Inflammatory macrophage treated with lipopolysaccharide for 1 hour (primary cell): ENCODE measurements around the gene ZNF511.

Experiments
- DNase-seq, 2 donors: peaks; one replicate each; pipeline ENCODE4 v3.0.0-alpha.2; 2020 to 2022

ZNF511 gene

DNA sequence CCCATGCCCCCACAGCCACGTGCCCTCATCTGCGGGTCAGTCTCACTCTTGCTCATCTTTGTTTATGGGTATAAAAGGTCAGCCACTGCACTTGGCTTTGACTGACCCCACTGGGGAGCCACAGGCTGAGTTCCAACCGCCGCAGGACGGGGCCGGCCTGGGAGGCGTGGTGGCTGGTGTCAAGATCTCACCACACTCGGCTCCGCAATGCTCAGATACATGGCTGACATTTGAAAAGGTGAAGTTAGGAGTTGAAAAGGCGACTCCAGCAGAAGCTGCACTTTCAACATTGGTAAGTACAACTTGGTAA is 14.9 kb upstream of the ZNF511 start:
- DNase-seq: no peak

DNA sequence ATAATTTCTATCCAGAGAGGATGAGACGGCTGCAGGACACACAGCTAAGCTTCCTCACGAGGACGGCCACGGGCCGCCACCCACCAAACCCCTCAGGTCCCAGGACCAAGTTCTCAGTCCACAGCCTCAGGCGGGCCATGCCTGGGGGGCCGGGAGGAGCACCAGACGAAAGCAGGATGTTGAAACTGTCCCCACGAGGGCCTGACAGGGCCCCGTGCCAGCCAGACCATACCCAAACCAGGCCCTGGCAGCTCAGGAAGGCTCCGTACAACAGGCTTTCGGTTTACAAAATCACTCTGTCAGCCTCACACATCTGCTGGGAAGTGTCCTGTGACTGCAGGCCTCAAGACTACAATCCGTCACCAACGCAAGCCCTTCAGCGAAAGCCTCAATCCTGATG is 14.5 kb upstream of the ZNF511 start:
- DNase-seq: peak; percentile 51 to 85

DNA sequence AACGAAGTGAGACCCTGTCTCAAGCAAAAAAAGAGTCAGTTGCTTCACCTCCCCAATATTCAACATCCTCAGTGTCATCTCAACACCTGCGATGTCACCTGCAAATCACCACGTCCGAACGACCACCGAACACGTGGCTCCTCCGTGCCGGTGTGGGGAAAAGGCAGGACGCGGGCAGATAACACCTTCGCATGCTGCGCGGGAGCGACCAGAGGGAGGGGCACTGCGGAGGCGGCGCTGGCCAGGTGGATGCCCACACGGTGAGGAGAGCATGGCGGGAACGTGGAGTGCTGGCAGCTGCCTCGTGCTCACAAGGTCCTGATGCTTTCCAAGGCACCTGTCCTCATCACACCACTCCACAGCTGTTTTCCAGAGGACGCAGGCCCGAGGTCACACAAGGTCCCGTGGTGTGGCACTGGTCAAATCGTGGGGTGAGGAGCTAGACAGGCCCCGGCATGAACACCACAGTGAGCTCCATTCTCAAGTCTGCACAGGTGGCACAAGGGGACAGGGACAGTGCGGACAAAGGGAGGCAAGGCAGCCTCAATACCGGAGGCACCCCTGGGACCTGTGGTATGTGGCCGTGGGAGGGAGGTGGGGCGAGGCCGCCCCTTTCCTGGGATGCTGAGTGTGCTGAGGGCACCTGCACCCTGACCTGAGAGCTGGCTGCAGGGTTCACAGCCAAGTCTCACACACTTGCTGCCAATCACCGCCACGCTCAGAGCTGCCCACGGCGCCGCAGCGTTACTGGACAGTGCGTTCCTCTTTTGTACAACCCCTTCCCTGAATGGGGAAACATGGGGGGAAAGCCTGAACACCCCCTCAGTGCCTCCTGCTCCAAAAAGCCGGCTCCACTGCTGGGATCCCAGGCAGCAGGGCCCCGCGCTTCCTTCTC is 13.0 kb upstream of the ZNF511 start:
- DNase-seq: peak; percentile 10 to 44

DNA sequence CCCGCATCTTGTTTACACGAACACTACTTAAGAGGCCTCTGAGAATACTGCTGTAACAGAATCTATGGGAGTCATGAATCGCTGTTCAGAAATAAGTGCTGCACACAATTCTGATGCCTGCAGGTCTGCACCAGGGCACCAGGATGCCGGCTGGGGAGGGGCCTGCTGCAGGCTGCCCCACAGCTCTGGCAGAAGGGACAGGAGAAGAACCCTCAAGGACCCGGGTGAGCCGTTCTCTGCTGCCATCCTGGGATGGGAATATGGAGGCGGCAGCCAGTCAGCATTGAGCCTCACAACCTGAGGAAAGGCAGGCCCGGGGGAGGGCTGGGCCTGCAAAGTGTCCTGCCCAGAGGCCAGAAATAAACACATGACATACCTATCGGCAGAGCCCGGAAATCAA is 11.2 kb upstream of the ZNF511 start:
- DNase-seq: no peak

DNA sequence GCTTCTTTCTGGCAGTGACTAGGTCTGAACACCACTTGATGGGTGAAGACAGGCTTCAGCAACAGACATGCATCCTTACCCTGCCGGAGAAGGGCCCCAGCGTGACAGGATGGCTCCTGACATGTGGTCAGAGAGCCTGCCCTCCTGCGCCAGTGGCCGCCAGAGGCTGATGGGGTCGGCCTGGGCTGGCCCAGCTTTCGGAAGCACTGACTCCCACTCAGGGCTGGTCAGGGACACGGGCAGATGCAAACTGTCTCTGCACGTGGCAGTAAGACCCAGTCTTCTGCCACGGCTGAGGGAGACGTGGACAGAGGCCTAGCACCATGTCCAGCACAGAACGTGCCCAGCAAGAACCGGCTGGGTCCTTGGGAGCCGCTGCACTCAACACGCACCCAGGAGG is 10.2 kb upstream of the ZNF511 start:
- DNase-seq: no peak

DNA sequence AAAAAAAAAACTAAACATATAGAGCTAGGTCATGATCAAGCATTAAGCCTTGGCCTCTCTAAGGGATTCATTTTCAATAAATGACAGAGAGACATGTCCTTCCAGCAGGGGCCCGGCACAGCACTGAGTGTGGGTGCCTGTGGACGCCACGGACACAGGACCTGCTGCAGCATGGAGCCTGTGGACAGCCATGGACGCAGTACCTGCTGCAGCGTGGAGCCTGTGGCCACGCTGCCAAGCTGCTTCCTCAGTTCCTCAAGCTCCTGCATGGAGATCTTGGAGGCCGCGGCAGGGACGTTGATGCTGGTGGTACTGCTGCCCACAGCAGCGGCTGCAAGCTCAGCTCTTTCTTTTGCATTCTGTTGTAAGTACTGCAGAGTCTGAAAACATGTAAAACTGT is 9.5 kb upstream of the ZNF511 start:
- DNase-seq: no peak

DNA sequence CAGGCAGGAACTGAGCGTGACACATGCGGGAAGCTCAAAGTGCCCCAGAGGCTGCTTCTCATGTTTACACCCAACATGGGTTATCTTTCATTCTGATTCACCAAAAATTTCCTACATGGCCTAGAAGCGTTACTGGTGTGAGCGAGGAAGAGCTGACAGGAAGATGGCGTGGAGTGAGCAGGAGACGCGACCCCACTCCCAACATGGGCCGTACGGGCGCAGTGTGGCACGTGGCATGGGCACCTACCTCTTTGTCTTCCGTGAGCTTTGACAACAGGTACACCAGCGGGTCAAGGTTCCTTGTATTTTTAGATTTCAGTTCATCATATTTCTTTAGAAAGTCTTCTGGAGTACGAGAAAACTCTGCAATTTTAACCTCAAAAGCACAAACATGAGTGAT is 9.0 kb upstream of the ZNF511 start:
- DNase-seq: no peak

DNA sequence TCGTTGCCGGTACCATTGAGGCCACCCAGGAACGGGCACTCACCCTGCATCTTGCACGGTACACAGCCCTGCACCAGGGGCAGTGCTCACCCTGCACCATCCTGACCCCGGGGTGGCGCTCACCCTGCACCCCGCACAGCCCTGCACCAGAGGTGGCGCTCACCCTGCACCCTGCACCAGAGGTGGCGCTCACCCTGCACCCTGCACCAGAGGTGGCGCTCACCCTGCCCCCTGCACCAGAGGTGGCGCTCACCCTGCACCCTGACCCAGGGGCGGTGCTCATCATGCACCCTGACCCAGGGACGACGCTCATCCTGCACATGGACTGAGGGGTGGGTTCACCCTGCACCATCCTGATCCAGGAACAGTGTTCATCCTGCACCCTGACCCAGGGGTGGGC is 6.5 kb upstream of the ZNF511 start:
- DNase-seq: no peak

DNA sequence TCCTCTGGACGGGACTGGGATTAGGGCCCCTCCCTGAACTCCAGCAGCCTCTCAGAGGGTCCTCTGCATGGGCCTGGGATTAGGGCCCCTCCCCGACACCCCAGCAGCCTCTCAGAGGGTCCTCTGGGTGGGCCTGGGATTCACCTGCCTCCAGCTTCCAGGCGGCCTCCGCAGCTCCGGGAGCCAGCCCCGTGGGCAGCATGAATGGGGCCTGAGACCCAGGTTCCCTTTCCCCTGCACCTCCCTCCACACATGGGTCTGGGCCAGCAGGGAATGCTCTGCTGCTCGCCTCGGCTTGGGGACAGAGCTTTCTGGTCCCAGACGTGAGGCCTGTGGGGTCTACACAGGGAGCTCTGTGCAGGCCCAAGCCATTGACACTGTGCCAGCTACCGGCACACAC is 5.5 kb upstream of the ZNF511 start:
- no peak for DNase-seq

DNA sequence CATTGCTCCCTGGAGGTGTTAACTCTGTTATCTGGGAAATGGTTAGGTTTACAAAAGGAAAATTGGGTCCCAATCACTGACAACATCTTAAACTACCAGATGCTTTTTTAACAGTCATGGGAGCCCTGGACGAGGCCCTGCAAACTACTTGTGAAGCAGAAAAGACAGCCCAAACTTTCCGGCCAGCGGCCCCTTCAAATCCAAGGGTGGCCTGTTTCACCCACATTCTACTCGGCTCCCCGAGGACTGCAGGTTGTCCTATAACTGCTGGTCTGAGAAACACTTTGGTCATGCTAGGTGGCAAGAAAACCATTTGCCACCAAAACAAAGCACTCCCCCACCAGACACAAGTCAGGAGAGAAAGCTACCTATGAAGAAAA is 2.6 kb upstream of the ZNF511 start:
- DNase-seq: no peak

DNA sequence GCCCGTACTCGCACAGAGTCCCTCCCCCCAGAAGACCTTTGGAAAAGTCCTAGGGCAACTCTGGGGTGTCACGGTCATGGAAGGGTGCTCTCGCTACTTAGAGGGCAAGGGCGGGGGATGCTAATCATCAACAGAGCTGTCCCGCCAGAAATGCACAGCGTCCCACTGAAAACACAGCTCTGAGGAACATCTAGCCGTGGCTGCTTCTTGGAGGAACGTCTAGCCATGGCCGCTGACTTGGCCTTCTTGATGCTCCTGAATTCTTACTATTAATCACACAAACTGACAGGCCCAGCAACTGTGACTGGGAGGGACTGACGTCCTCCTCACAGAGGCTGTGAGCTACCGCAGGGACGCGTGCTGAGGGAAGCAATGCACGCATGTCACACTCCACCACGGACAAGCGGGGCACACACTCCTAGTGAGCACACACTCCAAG is 1.8 kb upstream of the ZNF511 start:
- DNase-seq: no peak

DNA sequence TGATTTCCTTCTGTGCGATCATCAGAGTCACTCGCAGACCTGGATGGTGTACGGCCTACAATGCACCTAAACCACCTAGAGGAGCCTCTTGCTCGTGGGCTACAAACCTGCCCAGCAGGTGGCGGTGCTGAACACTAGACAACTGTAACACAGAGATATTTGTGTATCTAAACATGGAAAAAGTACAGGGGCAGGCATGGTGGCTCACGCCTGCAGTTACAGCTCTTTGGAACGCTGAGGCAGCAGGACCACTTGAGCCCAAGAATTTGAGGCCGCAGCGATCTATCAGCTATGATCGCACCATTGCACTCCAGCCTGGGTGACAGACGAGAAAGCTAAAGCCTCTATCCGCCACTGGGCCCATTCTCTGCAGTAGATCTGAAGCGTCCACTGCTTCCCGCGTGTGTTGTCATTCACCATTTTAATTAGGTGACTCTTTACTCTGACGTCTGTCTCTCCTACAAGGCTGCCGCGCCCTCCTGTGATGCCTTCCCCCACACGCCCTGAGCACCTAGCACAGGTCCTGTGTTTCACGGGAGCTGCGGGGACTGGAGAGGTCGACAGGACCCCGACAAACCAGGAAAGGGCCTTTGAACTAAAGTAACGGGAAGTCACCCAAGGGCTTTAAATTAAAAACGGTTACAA is 816 bp upstream of the ZNF511 start:
- DNase-seq: peak; percentile 19 to 34

DNA sequence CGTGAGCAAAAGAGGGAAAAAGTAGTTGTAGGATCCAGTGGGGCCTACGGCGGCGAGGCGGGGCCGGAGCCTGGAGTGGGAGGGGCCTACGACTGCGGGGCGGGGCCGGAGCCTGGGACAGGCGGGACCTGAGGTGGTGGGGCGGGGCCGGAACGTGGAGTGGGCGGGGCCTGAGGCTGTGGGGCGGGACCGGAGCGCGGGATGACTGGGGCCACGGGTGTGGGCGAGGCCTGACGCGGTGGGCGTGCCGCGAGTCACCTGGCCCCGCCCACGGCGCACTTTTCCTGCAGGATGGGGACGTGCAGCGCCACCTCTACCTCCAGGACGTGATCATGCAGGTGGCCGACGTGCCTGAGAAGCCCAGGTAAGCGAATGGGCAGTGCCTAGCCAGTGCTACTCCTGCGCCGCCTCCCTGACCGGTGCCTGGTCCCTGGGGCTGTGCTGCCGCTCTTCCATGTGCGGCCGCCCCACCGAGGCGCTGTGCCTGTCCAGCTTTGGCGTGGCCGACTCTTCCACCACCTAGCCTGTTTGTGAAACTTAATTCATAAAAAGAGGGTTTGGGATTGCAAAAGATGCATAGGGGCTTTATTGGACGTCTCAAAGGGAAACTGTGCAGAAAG is 496 bp downstream of the ZNF511 start:
- peak; percentile 83 to 99 for DNase-seq

DNA sequence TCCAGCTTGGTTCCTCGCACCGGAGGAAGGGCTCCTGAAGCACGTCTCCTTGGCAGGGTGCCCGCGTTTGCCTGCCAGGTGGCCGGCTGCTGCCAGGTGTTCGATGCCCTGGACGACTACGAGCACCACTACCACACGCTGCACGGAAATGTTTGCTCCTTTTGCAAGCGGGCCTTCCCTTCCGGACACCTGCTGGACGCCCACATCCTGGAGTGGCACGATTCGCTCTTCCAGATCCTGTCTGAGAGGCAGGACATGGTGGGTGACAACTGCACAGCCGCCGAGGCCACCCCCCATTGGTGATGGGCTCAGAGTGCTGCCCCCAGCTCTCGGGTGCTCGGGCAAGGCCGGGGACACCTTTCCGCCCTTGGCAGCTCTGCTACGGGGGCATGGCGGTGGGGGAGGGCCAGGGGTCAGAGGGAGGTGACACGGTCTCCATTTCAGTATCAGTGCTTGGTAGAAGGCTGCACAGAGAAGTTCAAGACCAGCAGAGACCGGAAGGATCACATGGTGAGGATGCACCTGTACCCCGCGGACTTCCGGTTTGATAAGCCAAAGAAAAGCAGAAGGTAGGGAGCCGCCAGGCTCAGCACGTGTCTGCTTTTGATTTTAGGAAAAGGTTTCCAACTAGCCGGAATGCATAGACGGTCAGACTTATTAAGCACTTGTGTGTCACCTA is 1.1 kb downstream of the ZNF511 start:
- DNase-seq: no peak

DNA sequence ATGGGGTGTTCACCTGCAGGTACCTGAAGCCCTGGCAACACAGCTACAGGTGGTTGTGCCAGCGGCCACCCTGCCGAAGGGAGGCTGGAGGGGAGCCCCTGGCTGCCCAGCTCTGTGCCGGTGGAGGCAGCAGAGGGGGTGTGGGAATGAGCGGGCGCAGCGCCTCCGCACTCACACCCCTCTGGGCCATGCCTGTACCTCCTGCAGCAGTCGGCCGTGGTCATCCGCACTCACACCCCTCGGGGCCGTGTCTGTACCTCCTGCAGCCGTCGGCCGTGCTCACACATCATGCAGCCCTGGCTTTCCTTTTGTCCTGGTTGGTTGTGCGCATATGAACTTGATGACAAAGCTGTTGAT is 1.7 kb downstream of the ZNF511 start:
- DNase-seq: no peak

DNA sequence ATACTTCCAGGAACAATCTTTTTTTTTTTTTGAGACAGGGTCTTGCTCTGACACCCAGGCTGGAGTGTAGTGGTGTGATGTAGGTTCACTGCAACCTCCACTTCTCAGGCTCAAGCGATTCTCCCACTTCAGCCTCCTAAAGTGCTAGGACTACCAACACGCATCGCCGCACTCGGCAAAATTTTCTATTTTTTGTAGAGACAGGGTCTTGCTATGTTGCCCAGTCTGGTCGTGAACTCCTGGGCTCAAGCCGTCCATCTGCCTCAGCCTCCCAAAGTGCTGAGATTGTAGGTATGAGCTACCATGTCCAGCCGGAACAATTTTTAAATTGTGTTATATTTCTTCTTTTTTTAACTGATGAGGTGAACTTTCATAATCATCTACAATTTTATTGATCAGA is 2.1 kb downstream of the ZNF511 start:
- no peak for DNase-seq

DNA sequence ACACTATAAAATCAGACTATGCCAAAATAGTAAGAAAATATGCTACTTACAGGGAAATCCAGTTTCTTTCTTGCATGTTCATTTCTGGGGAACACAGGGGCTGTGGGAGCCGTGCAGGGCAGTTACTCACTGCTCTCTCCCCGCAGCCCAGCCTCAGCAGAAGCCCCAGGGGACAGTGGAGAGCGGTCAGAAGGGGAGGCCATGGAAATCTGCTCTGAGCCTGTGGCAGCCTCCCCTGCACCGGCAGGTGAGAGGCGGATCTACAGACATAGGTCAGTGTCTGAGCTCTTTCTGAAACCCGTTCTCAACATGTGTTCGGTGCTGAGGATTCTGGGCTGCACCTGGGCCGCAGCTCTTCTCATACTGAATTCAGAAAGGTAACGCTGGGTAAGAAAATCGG is 2.9 kb downstream of the ZNF511 start:
- no peak for DNase-seq

DNA sequence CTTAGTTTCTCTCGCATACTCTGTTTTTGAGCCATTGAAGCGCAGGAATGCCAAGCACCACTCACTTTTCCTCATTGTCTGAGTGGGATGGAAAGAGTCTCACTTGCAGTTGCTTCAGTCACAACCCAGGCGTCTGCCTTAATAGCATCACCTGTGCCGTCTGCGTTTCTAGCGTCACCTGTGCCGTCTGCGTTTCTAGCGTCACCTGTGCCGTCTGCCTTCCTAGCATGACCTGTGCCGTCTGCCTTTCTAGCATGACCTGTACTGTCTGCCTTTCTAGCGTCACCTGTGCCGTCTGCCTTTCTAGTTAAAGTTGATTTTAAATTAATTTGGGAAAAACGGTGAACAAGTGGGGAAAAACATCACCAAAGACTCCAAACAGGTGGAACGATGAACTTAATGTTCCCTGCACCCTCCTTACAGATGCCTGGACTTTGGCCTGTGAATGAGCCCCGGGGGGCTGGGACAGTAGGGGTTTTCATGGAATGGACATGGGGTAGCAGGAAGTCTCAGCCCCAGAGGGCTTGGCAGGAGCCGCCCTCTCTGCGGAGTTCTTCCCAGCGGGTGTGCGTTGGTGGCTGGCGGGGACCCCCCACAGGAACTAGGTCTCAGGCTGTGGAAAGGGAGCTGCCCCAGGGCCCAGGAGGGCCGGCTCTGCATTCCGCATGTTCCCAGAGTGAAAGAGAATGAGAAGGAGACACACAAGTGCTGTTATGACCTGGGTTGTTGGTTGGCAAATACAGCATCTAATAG is 3.5 kb downstream of the ZNF511 start:
- no peak for DNase-seq

DNA sequence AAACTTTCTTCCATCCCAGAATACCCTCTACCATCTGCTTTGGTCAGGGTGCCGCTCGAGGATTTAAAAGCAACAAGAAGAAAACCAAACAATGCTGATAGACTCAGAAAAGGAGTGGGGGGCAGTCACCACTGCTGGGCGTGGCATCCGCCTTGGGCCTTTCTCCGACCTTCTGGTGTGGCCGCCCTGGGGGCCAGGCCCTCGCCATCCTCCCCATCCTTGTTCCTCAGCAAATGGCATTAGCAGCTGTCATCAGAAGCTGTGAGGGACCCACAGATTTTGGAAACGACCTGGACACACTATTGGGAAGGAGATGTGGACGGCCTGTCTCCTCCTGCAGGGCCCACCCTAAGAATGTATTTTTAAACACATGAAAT is 4.0 kb downstream of the ZNF511 start:
- DNase-seq: no peak

DNA sequence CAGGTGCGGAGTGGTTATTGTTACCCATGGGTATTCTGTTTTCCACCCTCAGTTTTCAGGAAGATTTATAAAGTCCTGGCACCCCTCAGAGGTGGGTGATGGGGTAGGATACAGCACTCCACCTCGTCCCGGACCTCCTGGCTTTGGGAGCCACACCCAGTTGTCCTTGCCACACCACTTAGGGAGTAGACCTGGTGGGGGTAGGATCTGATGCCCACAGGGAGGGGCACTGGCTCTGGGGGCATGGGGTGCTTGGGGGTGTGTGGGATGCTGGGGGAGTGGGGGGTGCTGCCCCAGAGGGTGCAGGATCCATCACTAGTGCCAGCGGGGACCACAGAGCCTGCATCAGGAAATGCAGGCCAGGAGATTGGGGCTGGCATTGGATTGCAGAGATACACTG is 4.5 kb downstream of the ZNF511 start:
- no peak for DNase-seq

DNA sequence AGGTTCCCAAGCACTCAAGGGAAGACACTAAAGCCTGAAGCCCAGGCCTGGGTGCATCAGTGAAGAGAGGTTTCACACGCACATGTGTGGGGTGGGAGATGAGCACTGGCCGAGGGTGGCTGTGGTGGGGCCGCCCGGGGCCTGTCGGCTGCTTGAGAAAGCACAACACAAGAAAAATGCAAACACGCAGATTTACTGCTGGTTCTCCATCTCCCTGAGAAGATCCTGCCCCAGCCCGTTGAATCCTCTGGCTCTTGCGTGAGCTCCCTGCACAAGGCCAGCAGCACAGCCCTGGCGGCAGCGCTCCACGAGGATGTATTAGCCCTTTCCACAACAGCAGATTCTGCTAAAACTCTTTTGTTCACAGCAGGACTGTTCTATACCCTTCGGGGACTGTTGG is 6.2 kb downstream of the ZNF511 start:
- DNase-seq: no peak

DNA sequence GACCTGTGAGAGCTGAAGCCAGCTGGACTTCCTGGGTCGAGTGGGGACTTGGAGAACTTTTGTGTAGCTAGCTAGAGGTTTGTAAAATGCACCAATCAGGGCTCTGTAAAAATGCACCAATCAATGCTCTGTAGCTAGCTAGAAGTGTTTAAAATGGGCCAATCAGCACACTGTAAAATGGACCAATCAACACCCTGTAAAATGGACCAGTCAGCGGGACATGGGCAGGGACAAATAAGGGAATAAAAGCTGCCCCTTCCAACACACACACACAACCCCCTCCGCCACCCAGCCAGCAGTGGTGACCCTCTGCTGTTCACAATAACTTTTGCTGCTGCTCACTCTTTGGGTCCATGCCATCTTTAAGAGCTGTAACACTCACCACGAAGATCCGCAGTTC is 7.1 kb downstream of the ZNF511 start:
- DNase-seq: no peak

DNA sequence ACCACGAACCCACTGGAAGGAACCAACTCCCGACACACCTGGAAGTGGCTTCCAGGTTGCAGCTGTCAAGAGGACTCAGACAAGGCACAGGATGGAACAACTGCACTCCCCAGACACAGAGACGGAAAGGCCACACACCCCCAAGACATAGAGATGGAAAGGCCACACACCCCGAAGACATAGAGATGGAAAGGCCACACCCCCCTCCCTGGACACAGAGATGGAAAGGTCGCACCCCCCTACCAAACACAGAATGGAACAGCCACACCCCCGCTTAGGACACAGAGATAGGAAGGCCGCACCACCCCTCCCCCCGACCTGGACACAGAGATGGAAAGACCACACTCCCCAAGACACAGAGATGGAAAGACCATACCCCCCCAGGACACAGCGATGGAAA is 7.6 kb downstream of the ZNF511 start:
- DNase-seq: no peak
